Adrenal gland (tissue), 12 donors: ENCODE results near the gene ELL. TPM values are rescaled to one million over a fixed set of nuclear protein-coding genes. Genes with fewer than 3 reads are reported as not detected.

ENCODE experiments used
- DNase-seq, 7 donors: peaks; one replicate each; pipeline ENCODE4 v3.0.0-alpha.2; 2019 to 2020
- H3K27ac ChIP-seq, 5 donors: fragments of 200-600 bp; sonication (generic) in 4 of 5; 1 replicate in 3 of 5; 2 replicates in 2 of 5; pipeline versions ENCODE4 v1.5.1 to v1.8.0; 2016 to 2020; ENCODE audit warnings: mild to moderate bottlenecking in 1 of 5
- H3K27me3 ChIP-seq: fragments of 200-600 bp; 2 replicates; pipeline ENCODE4 v1.8.0; 2021
- H3K36me3 ChIP-seq, 2 donors: fragments of 200-600 bp; replicated peaks in 1 of 2; 1 replicate in 1 of 2; 2 replicates in 1 of 2; pipeline versions ENCODE4 v1.5.1 to v1.8.0; 2018 to 2022
- H3K4me1 ChIP-seq, 2 donors: fragments of 200-600 bp; replicated peaks in 1 of 2; 1 replicate in 1 of 2; 2 replicates in 1 of 2; pipeline versions ENCODE4 v1.5.1 to v1.8.0; 2018 to 2021
- H3K4me3 ChIP-seq, 4 donors: fragments of 200-600 bp; sonication (generic) in 3 of 4; one replicate each; pipeline ENCODE4 v1.5.1; 2016 to 2018
- H3K9me3 ChIP-seq, 3 donors: fragments of 200-600 bp; sonication (generic) in 1 of 3; replicated peaks in 1 of 3; 1 replicate in 2 of 3; 2 replicates in 1 of 3; pipeline versions ENCODE4 v1.5.1 to v1.8.0; 2016 to 2021
- POLR2A ChIP-seq, 2 donors: fragments of 450-650 bp; IDR thresholded peaks; one replicate each; pipeline ENCODE4 v1.6.1; 2017; ENCODE audit warnings: antibody characterized with exemption in 2 of 2, mild to moderate bottlenecking in 2 of 2, moderate library complexity in 1 of 2
- WGBS, 4 donors: extraction: QIAGEN DNeasy Blood & Tissue Kit in 2 of 4; methylation state at CpG; one replicate each; pipeline versions ENCODE4 v1.1.5 to v1.1.7; 2013 to 2017; 5-methylcytosine and 5-hydroxymethylcytosine counted together
- intact Hi-C, 2 donors: fragments of 100-400 bp; cut with DNase I; formaldehyde crosslinking; loops; one replicate each; pipeline versions ENCODE4 v1.14.1 to v1.15.0; 2022 to 2023
- polyA plus RNA-seq, 3 donors: library from polyadenylated mRNA; stranded (reverse); fragments of 200-250 nt in 2 of 3; fragments of 350-450 nt in 1 of 3; fragmentation: Illumina TruSeq in 1 of 3; extraction: RNeasy Lipid Tissue Mini Kit (QIAGEN cat#74804) in 1 of 3; gene quantifications; one replicate each; pipeline ENCODE4 v1.2.3, GENCODE V29; 2013 to 2014
- total RNA-seq, 9 donors: library from RNA; depleted of rRNA in 4 of 9; stranded (reverse); fragments of >200 nt in 4 of 9; fragments of 120-200 nt in 1 of 9; fragmentation: NEBNext Ultra II Directional in 1 of 9; extraction: Animal tissue kit (Norgen Biotek cat#: 25700) in 1 of 9; gene quantifications; one replicate each; pipeline versions ENCODE4 v1.1.0 to v1.2.4, GENCODE V29; 2013 to 2023
- TF ChIP-seq, protein P1 (sequence below), 6 experiments: fragments of 450-650 bp in 4 of 6; fragments of 200-600 bp in 2 of 6; sonication (generic) in 1 of 6; IDR thresholded peaks; 1 replicate in 5 of 6; 2 replicates in 1 of 6; pipeline versions ENCODE4 v1.5.1 to v1.8.0; 2016 to 2021; ENCODE audit warnings: antibody characterized with exemption in 6 of 6, mild to moderate bottlenecking in 2 of 6, moderate library complexity in 1 of 6
- donor health status: healthy with polysubstance abuse.
- donor health status: Bipolar disorder and iron deficiency.
- donor health status: DM: yes; HTN: yes; CAD: no.
- donor health status: DM: no; HTN: no; CAD: no.
- donor health status: DM: no; HTN: no; CAD: no.
- donor health status: DM: yes; HTN: yes; CAD: no.

The ELL gene
- total and polyA plus RNA-seq, 12 donors, result 1.8 to 28.3 (median 13.8) TPM

DNA sequence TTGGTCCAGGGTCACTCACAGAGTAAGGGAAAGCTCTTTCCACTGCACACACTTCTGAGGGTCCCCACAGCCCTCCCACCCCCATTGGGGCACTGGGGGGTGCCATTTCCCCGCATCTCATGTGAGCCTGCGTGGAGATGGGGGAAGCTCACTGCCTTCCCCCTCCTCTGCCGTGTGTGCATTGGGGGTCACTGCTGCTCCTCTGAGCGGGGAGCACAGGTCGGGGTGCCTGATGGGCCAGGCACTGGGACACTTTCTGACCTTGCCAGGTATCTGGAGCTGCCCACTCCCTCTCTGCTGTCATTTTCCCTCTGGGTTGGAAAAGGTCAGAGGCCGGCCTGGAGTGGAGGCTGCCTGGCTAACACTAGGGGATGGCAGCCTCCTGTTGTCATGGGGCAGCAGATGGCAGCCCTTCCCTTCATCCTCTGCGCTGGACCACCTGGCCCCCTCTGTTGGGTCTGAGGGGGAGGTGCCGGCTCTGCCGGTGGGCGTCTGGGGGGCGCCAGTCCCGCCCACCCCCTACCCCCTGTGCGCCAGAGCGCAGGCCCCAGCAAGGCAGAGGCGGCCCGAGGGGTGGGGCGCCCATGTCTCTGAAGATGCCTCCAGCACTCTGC, 93.6 kb downstream of the ELL start:
- peaks cover 24 to 48% of the 10 kb centered on the region in 2 donors for H3K4me1 ChIP-seq
- 57 to 83% (median 69%) methylated on average over 3 to 17 of the region's 17 CpGs for WGBS, 4 donors

DNA sequence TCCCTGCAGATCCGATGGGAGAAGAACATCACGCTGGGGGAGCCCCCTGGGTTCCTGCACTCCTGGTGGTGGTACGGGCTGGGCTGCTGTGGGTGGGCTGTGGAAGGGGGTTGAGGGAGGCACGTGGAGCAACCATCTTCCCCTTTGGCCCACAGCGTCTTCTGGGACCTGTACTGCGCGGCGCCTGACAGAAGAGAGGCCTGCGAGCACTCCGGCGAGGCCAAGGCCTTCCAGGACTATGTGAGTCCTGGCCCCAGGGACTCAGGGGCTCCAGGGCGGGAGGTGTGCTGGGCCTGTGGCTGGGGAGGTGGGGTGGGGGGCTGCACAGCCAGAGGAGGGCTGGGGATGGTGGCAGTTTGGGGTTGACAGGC, 94.1 kb downstream of the ELL start:
- Histone ChIP-seq H3K27ac (peak overlapping the region in 1 of 5 donors; percentile 80), H3K4me3 (no peak overlapping the region), H3K27me3 (no peaks in the 10 kb centered on the region), H3K4me1 (peaks cover 23 to 43% of the 10 kb centered on the region in 2 donors), H3K36me3 (no peaks in the 10 kb centered on the region), H3K9me3 (no peaks in the 10 kb centered on the region)
- intact Hi-C loops, result no loop called here
- no peak for TF ChIP-seq POLR2A (IDR thresholded peaks at IDR 0.05)
- TF ChIP-seq, protein P1, sequence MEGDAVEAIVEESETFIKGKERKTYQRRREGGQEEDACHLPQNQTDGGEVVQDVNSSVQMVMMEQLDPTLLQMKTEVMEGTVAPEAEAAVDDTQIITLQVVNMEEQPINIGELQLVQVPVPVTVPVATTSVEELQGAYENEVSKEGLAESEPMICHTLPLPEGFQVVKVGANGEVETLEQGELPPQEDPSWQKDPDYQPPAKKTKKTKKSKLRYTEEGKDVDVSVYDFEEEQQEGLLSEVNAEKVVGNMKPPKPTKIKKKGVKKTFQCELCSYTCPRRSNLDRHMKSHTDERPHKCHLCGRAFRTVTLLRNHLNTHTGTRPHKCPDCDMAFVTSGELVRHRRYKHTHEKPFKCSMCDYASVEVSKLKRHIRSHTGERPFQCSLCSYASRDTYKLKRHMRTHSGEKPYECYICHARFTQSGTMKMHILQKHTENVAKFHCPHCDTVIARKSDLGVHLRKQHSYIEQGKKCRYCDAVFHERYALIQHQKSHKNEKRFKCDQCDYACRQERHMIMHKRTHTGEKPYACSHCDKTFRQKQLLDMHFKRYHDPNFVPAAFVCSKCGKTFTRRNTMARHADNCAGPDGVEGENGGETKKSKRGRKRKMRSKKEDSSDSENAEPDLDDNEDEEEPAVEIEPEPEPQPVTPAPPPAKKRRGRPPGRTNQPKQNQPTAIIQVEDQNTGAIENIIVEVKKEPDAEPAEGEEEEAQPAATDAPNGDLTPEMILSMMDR (IDR thresholded peaks at IDR 0.05), result no peak
- DNase-seq, result peak in 1 of 7 donors; percentile 35
- WGBS, 4 donors, result 79 to 90% (median 87%) methylated on average over 2 to 12 of the region's 12 CpGs

More for the DNA sequence above, 93.6 kb downstream of the ELL start:
- TF ChIP-seq POLR2A (IDR thresholded peaks at IDR 0.05), result no peak
- TF ChIP-seq, protein P1 (IDR thresholded peaks at IDR 0.05), result no peak
- Histone ChIP-seq H3K4me3 (no peak overlapping the region), H3K27me3 (no peaks in the 10 kb centered on the region), H3K27ac (peak overlapping the region in 2 of 5 donors; percentile 80 to 81), H3K36me3 (no peaks in the 10 kb centered on the region), H3K9me3 (no peaks in the 10 kb centered on the region)
- DNase-seq, result peak in 4 of 7 donors; percentile 7 to 42 (median 28)
- intact Hi-C loops, result no loop called here

GRCh38 chr19:18427080-18427742, 94.7 kb downstream of the ELL start:
- Histone ChIP-seq H3K36me3 (no peaks in the 10 kb centered on the region), H3K27me3 (no peaks in the 10 kb centered on the region), H3K27ac (peak overlapping the region in 2 of 5 donors; percentile 38 to 53), H3K9me3 (no peaks in the 10 kb centered on the region), H3K4me1 (peaks cover 20 to 39% of the 10 kb centered on the region in 2 donors), H3K4me3 (no peak overlapping the region)
- intact Hi-C loops, result no loop called here
- TF ChIP-seq POLR2A (IDR thresholded peaks at IDR 0.05), result no peak
- TF ChIP-seq, protein P1 (IDR thresholded peaks at IDR 0.05), result no peak
- DNase-seq, result peak in 2 of 7 donors; percentile 32 to 40
- WGBS, 4 donors, result 71 to 93% (median 75%) methylated on average over 9 to 16 of the region's 16 CpGs

GRCh38 chr19:18426416-18426767, 95.5 kb downstream of the ELL start:
- intact Hi-C loops, result no loop called here
- H3K9me3 ChIP-seq, result no peaks in the 10 kb centered on the region

More at GRCh38 chr19:18426416-18426767, 95.5 kb downstream of the ELL start:
- Histone ChIP-seq H3K27ac (peak overlapping the region in 2 of 5 donors; percentile 53 to 63), H3K27me3 (no peaks in the 10 kb centered on the region), H3K36me3 (no peaks in the 10 kb centered on the region), H3K4me3 (no peak overlapping the region), H3K4me1 (peaks cover 20 to 39% of the 10 kb centered on the region in 2 donors)
- peak in 2 of 7 donors; percentile 30 to 31 for DNase-seq
- TF ChIP-seq POLR2A (IDR thresholded peaks at IDR 0.05), result no peak
- TF ChIP-seq, protein P1 (IDR thresholded peaks at IDR 0.05), result no peak
- 74 to 83% (median 81%) methylated on average over 2 to 8 of the region's 8 CpGs; no CpG with 5 or more reads in 1 of the 4 donors for WGBS, 4 donors
